ENCODE results near the gene PRX. TPM values are rescaled to one million over a fixed set of nuclear protein-coding genes. Genes with fewer than 3 reads are reported as not detected.

The PRX gene
- total and polyA plus RNA-seq, 2 of the 4 experiments (the other 2 are of a cell fraction): 0.90 to 1.7 TPM

- WGBS, 2 experiments (ENCODE audit: extremely low coverage in 2 of 2, insufficient read length in 1 of 2): 100% methylated on average over 2 of the region's 5 CpGs; no CpG with 5 or more reads in 1 of the 2 experiments
- Histone ChIP-seq H3K4me2 (ENCODE audit: low read depth, low read length) (no peak overlapping the region), H3K27me3 (ENCODE audit: control insufficient read depth, insufficient read depth, low read length) (no peaks in the 10 kb centered on the region), H3K36me3 (ENCODE audit: control insufficient read depth, insufficient read depth, low read length) (peaks cover 4% of the 10 kb centered on the region; the same call in 1 of the 2 replicates), H3K9ac (ENCODE audit: low read depth, low read length) (no peak overlapping the region), H2BK15ac (ENCODE audit: low read depth, low read length) (no peak overlapping the region), H3K4me3 (ENCODE audit: insufficient read depth, low read depth, low read length) (no peak overlapping the region), H3K79me1 (ENCODE audit: low read depth in 1 of 2, low read length in 2 of 2) (no peaks in the 10 kb centered on the region), H4K5ac (ENCODE audit: low read depth, low read length) (no peak overlapping the region), H3K4ac (ENCODE audit: low read depth, low read length) (no peak overlapping the region), H3K9me1 (ENCODE audit: insufficient read depth, low read length) (peaks cover 3% of the 10 kb centered on the region; the same call in 1 of the 2 replicates), H3K18ac (ENCODE audit: low read depth, low read length) (no peak overlapping the region), H2BK5ac (ENCODE audit: low read depth, low read length, poor library complexity, severe bottlenecking) (no peak overlapping the region), H2AK9ac (replicated peaks; ENCODE audit: low read depth, low read length, poor library complexity) (no peak overlapping the region), H3K14ac (replicated peaks; ENCODE audit: low read depth, low read length) (no peak overlapping the region), H4K91ac (ENCODE audit: insufficient read depth, low read depth, low read length) (no peak overlapping the region), H2AFZ (replicated peaks; ENCODE audit: low read length, poor library complexity) (no peak overlapping the region), H3K9me3 (ENCODE audit: control insufficient read depth, insufficient read depth, low read length) (no peaks in the 10 kb centered on the region), H2AK5ac (ENCODE audit: low read depth, low read length) (0 out of 2 replicates have a peak overlapping the region, but pooled peaks have one; percentile 16), H3K27ac (ENCODE audit: insufficient read depth, low read length) (no peak overlapping the region), H2BK120ac (ENCODE audit: low read depth, low read length) (no peak overlapping the region), H3K4me1 (ENCODE audit: control insufficient read depth, insufficient read depth, low read length) (no peaks in the 10 kb centered on the region; the same call in 1 of the 2 replicates), H4K20me1 (ENCODE audit: insufficient read depth, low read length) (no peaks in the 10 kb centered on the region), H3K23ac (ENCODE audit: low read depth, low read length) (no peak overlapping the region), H3K56ac (ENCODE audit: extremely low read depth, insufficient read depth, low read length) (no peak overlapping the region), H2BK20ac (ENCODE audit: low read depth, low read length) (0 out of 2 replicates have a peak overlapping the region, but pooled peaks have one; percentile 24), H4K8ac (ENCODE audit: low read depth in 2 of 2, low read length in 2 of 2) (no peak overlapping the region)
- dilution Hi-C loops (cut with HindIII; ENCODE audit: low sequenced_read_pairs, unreplicated experiment) (no loop called here), in situ Hi-C loops (cut with MboI; ENCODE audit: low sequenced_read_pairs) (no loop called here), intact Hi-C loops (cut with micrococcal nuclease) (no loop called here)
- DNase-seq: no peak
- no TSS peak for BruUV-seq (replicated peaks)
- ChIA-PET POLR2A (ENCODE audit: unreplicated experiment) (no interaction called here), CTCF (interaction anchor here (2.9 kb wide), 1 partner anchor 11 kb away, joined by 10 read pairs; no protein-coding TSS in a partner anchor)
- TF ChIP-seq FOS (IDR thresholded peaks at IDR 0.05; ENCODE audit: low read depth, low read length): no peak
- TF ChIP-seq MXI1 (IDR thresholded peaks at IDR 0.05; ENCODE audit: borderline replicate concordance, low read depth, low read length): no peak
- no peak for TF ChIP-seq SMC3 (IDR thresholded peaks at IDR 0.05; ENCODE audit: low read depth, low read length)
- no peak for TF ChIP-seq RFX5 (IDR thresholded peaks at IDR 0.05; ENCODE audit: low read depth, low read length)
- TF ChIP-seq MAZ (IDR thresholded peaks at IDR 0.05; ENCODE audit: borderline replicate concordance, low read depth, low read length): no peak
- no peak; the same call in 1 of the 2 replicates for ATAC-seq (ENCODE audit: low read depth)
Measured at GRCh38 chr19:40453151-40453735, 40.1 kb upstream of the PRX start.
